ENCODE measurements around the gene AK4. TPM values are rescaled to one million over a fixed set of nuclear protein-coding genes. Genes with fewer than 3 reads are reported as not detected.

AK4 gene
- polyA plus RNA-seq, 1 donor = 16.5 TPM

- no peaks in the 10 kb centered on the region for H3K36me3 ChIP-seq (ENCODE audit: control insufficient read depth, insufficient read depth, low read length)
- no peaks in the 10 kb centered on the region for H3K4me1 ChIP-seq (ENCODE audit: control insufficient read depth, insufficient read depth, low read length)
- H3K9me3 ChIP-seq (ENCODE audit: control insufficient read depth, low read depth, low read length) = no peaks in the 10 kb centered on the region
- no peak overlapping the region for H3K27ac ChIP-seq (ENCODE audit: low read length)
- H3K4me3 ChIP-seq (ENCODE audit: low read length) = no peak overlapping the region
- no peaks in the 10 kb centered on the region for H3K27me3 ChIP-seq (ENCODE audit: control insufficient read depth, insufficient read depth, low read length)
- no peak for DNase-seq
These were observed 97.3 kb downstream of the AK4 start for GRCh38 chr1:65245295-65245694.

DNA sequence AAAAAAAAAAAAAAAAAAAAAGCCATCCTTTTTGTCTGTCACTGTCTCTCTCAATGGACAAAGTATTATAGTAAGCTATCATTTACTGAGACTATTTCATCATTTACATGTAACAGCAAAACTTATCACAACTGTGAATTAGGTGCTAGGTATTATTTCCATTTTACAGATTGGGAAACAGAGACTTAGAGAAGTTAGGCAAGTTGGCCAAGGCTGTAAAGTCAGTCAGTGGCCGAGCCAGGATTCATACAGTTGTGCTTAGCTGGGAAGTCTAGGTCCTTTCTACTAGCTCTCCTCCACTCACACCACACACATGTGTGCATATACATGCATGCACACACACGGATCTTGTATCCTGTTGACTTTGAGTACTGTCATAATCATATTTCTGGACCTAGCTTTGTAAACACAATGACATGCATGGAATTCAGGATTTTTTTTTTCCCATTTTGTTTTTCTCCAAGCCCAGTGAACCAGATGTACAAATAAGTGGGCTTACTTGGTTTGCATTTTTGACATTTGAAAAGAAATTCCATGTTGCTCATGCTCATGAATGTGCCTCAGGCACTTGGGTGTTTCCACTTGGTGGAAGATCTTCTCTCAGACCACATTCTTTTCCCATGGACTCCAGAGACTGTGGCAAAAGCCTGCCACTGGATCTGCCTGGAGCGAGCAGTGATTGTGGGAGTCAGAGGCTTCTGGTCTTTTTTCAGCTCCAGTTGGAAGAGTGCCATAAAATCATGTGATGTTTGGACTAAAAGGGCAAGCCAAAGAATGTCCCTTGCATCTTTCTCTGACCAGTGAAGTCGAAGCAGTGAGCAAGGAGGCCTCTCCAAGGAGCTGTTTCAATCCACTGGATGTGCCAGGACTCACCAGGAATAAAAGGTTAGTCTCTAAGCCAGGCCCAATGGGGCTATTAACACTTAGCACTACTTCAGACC is 99.7 kb downstream of the AK4 start:
- peak; percentile 51 to 70 for DNase-seq
- Histone ChIP-seq H3K27ac (ENCODE audit: low read length) (no peak overlapping the region), H3K4me3 (ENCODE audit: low read length) (no peak overlapping the region), H3K9me3 (ENCODE audit: control insufficient read depth, low read depth, low read length) (no peaks in the 10 kb centered on the region), H3K27me3 (ENCODE audit: control insufficient read depth, insufficient read depth, low read length) (no peaks in the 10 kb centered on the region), H3K4me1 (ENCODE audit: control insufficient read depth, insufficient read depth, low read length) (no peaks in the 10 kb centered on the region), H3K36me3 (ENCODE audit: control insufficient read depth, insufficient read depth, low read length) (no peaks in the 10 kb centered on the region)
- WGBS (ENCODE audit: insufficient coverage, low lambda C conversion rate) = no CpG with 5 or more reads among the region's 4 CpGs

DNA sequence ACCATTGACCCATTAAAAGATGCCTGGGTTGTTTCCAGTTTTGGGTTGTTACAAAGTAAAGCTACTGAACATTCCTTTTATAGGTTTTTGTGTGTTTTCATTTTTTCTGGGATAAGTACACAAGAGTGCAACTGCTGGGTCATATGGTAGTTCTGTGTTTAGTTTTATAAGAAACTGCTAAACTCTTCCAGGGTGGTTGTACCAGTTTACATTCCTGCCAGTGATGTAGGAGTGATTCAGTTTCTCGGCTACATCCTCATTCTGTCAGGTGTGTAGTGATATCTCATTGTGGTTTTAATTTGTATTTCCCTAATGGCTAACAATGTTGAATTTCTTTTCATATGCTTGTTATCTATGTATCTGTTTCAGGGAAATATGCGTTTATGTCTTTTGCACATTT is 102.8 kb downstream of the AK4 start:
- no peaks in the 10 kb centered on the region for H3K36me3 ChIP-seq (ENCODE audit: control insufficient read depth, insufficient read depth, low read length)
- H3K9me3 ChIP-seq (ENCODE audit: control insufficient read depth, low read depth, low read length) = no peaks in the 10 kb centered on the region
- DNase-seq = no peak
- peaks cover 6% of the 10 kb centered on the region for H3K4me1 ChIP-seq (ENCODE audit: control insufficient read depth, insufficient read depth, low read length)
- 100% methylated on average over 1 of the region's 2 CpGs for WGBS (ENCODE audit: insufficient coverage, low lambda C conversion rate)
- no peak overlapping the region for H3K27ac ChIP-seq (ENCODE audit: low read length)
- peaks cover 14% of the 10 kb centered on the region for H3K27me3 ChIP-seq (ENCODE audit: control insufficient read depth, insufficient read depth, low read length)
- no peak overlapping the region for H3K4me3 ChIP-seq (ENCODE audit: low read length)

- no peak overlapping the region for H3K27ac ChIP-seq (ENCODE audit: low read length)
These were observed 105.9 kb downstream of the AK4 start for GRCh38 chr1:65253800-65254319.

DNA sequence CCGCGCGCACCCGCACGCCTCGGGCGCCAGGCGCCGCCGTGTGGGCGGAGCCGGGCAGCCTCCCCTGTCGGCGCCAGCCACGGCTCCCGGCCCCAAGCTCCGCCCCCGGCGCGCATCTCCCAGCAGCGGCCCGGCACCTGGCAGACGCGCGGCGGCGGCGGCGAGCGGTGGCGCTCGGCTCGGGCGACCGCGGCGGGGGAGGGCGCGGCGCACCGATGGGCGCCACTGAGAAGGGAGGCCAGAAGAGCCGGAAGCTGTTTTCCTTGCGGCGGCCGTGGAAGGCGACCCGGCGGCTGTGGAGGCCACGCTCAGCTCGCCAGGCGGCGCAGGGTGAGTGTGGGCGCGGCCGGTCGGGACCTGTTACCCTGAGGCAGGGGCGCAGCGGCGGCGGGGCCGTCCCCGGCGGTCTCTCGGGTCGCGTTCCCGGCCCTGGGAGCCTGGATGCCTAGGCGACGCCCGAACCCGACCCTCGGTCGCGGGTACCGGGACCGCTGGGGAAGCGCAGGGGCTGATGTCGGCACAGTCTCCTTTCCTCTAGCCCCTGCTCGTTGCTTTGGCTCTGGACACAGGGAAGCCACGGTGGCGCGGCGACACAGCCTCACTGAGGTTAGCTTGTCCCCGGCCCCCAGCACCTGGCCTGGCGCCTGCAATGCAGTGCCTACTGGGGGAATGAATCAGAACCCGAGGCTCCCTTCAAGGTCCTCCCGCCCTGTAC is 106.5 kb downstream of the AK4 start:
- Histone ChIP-seq H3K9me3 (ENCODE audit: control insufficient read depth, low read depth, low read length) (no peaks in the 10 kb centered on the region), H3K36me3 (ENCODE audit: control insufficient read depth, insufficient read depth, low read length) (no peaks in the 10 kb centered on the region), H3K4me1 (ENCODE audit: control insufficient read depth, insufficient read depth, low read length) (peaks cover 6% of the 10 kb centered on the region), H3K27ac (ENCODE audit: low read length) (peak overlapping the region; percentile 29), H3K4me3 (ENCODE audit: low read length) (peak overlapping the region; percentile 60), H3K27me3 (ENCODE audit: control insufficient read depth, insufficient read depth, low read length) (peaks cover 14% of the 10 kb centered on the region)
- peak; percentile 65 to 83 for DNase-seq
- no CpG with 5 or more reads among the region's 88 CpGs for WGBS (ENCODE audit: insufficient coverage, low lambda C conversion rate)

More at GRCh38 chr1:65253800-65254319, 105.9 kb downstream of the AK4 start:
- no CpG with 5 or more reads among the region's 15 CpGs for WGBS (ENCODE audit: insufficient coverage, low lambda C conversion rate)
- DNase-seq = no peak
- Histone ChIP-seq H3K9me3 (ENCODE audit: control insufficient read depth, low read depth, low read length) (no peaks in the 10 kb centered on the region), H3K27me3 (ENCODE audit: control insufficient read depth, insufficient read depth, low read length) (peaks cover 14% of the 10 kb centered on the region), H3K4me1 (ENCODE audit: control insufficient read depth, insufficient read depth, low read length) (peaks cover 6% of the 10 kb centered on the region), H3K36me3 (ENCODE audit: control insufficient read depth, insufficient read depth, low read length) (no peaks in the 10 kb centered on the region), H3K4me3 (ENCODE audit: low read length) (peak overlapping the region; percentile 51)

DNA sequence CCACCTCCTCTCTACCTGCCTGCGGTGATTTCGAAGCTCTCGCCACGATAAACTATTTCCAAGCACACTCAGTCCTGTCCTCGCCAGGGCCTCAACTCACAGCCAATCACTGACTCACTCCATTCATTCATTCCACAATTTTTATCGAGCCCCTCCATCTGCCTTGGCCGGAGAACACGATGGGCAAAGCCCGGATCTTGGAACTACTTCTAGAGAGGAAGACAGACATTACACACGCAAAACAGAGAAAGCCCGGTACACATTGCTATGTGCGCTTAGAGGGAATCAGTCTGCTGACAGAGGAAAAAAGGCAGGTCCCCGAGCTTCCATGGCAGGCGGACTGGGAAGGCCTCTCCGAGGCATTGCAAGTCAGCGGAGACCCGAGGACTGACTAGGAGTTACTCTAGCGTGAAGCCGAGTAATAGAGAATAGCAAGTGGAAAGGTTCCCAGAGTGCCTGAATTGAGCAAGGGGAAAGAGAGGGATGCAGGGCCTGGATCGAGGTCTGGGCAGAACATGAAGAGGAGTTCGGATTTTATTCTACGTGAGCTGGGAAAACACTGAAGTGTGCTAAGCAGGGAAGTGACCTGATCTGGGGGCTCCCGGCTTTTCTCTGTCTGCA is 107.1 kb downstream of the AK4 start:
- no peak for DNase-seq
- WGBS (ENCODE audit: insufficient coverage, low lambda C conversion rate) = 4% methylated on average over 5 of the region's 23 CpGs
- no peaks in the 10 kb centered on the region for H3K9me3 ChIP-seq (ENCODE audit: control insufficient read depth, low read depth, low read length)

DNA sequence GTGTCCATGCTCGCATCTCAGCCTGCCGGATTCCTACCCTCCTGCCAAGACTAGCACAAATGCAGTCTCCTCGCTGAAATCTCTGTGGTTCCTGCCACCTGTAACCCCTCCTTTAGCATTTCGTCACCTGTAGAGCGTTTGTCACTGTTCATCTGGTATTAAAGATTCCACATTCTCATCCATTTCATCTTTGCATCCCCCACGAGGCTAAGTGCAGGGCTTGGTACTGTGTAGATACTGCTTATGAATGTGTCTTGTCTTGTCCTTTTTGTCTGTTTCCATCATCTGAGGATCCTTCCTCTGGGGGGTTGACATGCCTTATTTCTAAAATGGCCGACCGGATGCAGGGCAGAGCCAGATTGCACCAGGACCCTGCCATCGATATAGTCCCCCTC is 107.7 kb downstream of the AK4 start:
- Histone ChIP-seq H3K27ac (ENCODE audit: low read length) (no peak overlapping the region), H3K9me3 (ENCODE audit: control insufficient read depth, low read depth, low read length) (no peaks in the 10 kb centered on the region), H3K4me3 (ENCODE audit: low read length) (peak overlapping the region; percentile 60), H3K4me1 (ENCODE audit: control insufficient read depth, insufficient read depth, low read length) (peaks cover 6% of the 10 kb centered on the region), H3K36me3 (ENCODE audit: control insufficient read depth, insufficient read depth, low read length) (no peaks in the 10 kb centered on the region), H3K27me3 (ENCODE audit: control insufficient read depth, insufficient read depth, low read length) (peaks cover 14% of the 10 kb centered on the region)
- 100% methylated on average over 1 of the region's 9 CpGs for WGBS (ENCODE audit: insufficient coverage, low lambda C conversion rate)
- DNase-seq = no peak

More for the DNA sequence above, 107.1 kb downstream of the AK4 start:
- Histone ChIP-seq H3K27me3 (ENCODE audit: control insufficient read depth, insufficient read depth, low read length) (peaks cover 14% of the 10 kb centered on the region), H3K36me3 (ENCODE audit: control insufficient read depth, insufficient read depth, low read length) (no peaks in the 10 kb centered on the region), H3K27ac (ENCODE audit: low read length) (peak overlapping the region; percentile 29), H3K4me3 (ENCODE audit: low read length) (peak overlapping the region; percentile 60), H3K4me1 (ENCODE audit: control insufficient read depth, insufficient read depth, low read length) (peaks cover 6% of the 10 kb centered on the region)

- WGBS (ENCODE audit: insufficient coverage, low lambda C conversion rate) = 91% methylated on average over 4 of the region's 7 CpGs
- Histone ChIP-seq H3K4me3 (ENCODE audit: low read length) (no peak overlapping the region), H3K9me3 (ENCODE audit: control insufficient read depth, low read depth, low read length) (no peaks in the 10 kb centered on the region), H3K36me3 (ENCODE audit: control insufficient read depth, insufficient read depth, low read length) (no peaks in the 10 kb centered on the region), H3K27me3 (ENCODE audit: control insufficient read depth, insufficient read depth, low read length) (peaks cover 14% of the 10 kb centered on the region), H3K27ac (ENCODE audit: low read length) (no peak overlapping the region), H3K4me1 (ENCODE audit: control insufficient read depth, insufficient read depth, low read length) (peaks cover 6% of the 10 kb centered on the region)
- no peak for DNase-seq
These were observed 109.1 kb downstream of the AK4 start for GRCh38 chr1:65256860-65257708.

DNA sequence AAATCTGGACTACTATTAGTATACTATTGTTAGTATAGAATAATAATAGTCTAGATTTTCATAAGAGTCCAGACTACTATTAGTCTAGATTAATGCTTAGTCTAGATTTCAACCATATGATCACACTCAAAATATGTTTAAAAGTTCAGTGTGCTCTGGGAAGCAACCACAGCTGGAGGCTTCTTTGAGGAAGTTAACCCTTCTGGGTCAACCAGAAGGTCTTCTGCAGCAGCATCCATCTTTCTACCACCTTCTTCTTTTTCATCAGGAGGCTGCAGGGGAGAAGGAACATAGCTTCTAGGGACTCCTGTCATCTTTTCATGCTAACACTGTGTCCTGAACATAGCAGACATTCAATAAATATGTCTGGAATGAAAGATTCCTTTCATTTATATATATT is 110.1 kb downstream of the AK4 start:
- no peak for DNase-seq
- no peak overlapping the region for H3K4me3 ChIP-seq (ENCODE audit: low read length)
- H3K27me3 ChIP-seq (ENCODE audit: control insufficient read depth, insufficient read depth, low read length) = peaks cover 14% of the 10 kb centered on the region
- no peak overlapping the region for H3K27ac ChIP-seq (ENCODE audit: low read length)
- H3K4me1 ChIP-seq (ENCODE audit: control insufficient read depth, insufficient read depth, low read length) = peaks cover 6% of the 10 kb centered on the region
- H3K36me3 ChIP-seq (ENCODE audit: control insufficient read depth, insufficient read depth, low read length) = no peaks in the 10 kb centered on the region
- H3K9me3 ChIP-seq (ENCODE audit: control insufficient read depth, low read depth, low read length) = no peaks in the 10 kb centered on the region
